Thyroid gland (tissue), 4 donors: ENCODE results near the gene NATD1.

Experiments used
- CTCF ChIP-seq, 6 experiments: fragments of 200-600 bp in 3 of 6; fragments of 450-650 bp in 3 of 6; sonication (generic) in 3 of 6; IDR thresholded peaks; one replicate each; pipeline ENCODE4 v1.5.1; 2016 to 2019; ENCODE audit warnings: antibody characterized with exemption in 6 of 6, mild to moderate bottlenecking in 2 of 6, inconsistent platforms in 1 of 6, moderate library complexity in 1 of 6
- POLR2A ChIP-seq, 2 donors: fragments of 450-650 bp; IDR thresholded peaks; one replicate each; pipeline ENCODE4 v1.6.1; 2017; ENCODE audit warnings: antibody characterized with exemption in 2 of 2, mild to moderate bottlenecking in 2 of 2, moderate library complexity in 1 of 2

DNA sequence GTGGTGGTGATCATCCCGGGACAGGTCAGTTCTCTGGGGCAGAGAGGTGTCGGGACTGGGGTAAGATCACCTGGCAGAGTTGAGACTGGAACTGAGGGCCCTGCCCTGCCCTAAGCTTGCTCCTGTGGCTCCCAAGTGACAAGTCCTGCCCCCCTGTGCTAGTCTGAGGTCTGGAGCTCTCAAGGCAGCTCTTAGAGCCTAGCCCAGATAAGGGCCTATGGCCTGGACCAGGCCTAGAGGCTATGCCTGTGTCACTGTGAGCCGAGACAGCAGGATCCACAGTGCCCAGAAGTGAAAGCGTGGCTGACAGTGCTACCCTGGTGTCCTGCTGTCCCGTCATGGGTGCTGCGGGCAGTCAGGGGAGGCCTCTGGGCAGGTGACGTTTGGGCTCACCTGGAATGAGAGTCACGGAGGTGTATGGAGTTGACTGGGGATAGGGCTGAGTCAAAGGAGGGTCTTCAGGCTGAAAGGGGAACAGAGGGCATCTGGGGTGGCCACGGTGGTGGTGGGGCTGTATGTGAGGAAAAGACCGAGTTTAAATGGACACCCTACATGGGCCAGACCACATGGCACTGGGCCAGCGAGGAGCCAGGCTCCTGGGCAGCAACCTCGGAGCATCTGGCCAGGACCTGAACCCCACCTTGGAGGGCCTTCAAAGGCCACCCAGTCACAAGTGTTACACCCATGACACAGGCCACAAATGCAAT lies 5.5 kb downstream of the NATD1 start:
- TF ChIP-seq CTCF (IDR thresholded peaks at IDR 0.05): no peak
- no peak for TF ChIP-seq POLR2A (IDR thresholded peaks at IDR 0.05)
